Measurements from ENCODE around the gene LTA4H.

The LTA4H gene

DNA sequence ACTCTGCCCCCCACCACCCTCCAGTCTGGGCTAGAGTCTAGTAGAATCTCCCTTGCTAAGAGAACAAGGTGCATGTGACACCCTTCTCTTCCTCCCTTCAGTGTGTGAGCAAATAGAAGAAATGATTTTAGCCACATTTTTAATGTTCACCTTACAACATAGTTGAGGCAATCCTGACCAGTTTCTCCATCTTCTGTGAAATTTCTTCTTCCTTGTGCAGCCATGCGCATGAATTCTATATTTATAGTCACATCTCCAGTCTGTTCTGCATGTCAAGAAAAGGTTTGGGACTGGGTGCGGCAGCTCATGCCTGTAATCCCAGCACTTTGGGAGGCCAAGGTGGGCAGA is 9.5 kb upstream of the LTA4H start:
- ATAC-seq: no peak
- TF ChIP-seq, protein P1, sequence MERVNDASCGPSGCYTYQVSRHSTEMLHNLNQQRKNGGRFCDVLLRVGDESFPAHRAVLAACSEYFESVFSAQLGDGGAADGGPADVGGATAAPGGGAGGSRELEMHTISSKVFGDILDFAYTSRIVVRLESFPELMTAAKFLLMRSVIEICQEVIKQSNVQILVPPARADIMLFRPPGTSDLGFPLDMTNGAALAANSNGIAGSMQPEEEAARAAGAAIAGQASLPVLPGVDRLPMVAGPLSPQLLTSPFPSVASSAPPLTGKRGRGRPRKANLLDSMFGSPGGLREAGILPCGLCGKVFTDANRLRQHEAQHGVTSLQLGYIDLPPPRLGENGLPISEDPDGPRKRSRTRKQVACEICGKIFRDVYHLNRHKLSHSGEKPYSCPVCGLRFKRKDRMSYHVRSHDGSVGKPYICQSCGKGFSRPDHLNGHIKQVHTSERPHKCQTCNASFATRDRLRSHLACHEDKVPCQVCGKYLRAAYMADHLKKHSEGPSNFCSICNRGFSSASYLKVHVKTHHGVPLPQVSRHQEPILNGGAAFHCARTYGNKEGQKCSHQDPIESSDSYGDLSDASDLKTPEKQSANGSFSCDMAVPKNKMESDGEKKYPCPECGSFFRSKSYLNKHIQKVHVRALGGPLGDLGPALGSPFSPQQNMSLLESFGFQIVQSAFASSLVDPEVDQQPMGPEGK (CRISPR knock-in tag; IDR thresholded peaks at IDR 0.05; ENCODE audit: borderline replicate concordance): no peak
- TF ChIP-seq CSDC2 (CRISPR knock-in tag; IDR thresholded peaks at IDR 0.05): no peak
- TF ChIP-seq ISL1 (CRISPR knock-in tag; IDR thresholded peaks at IDR 0.05): no peak

DNA sequence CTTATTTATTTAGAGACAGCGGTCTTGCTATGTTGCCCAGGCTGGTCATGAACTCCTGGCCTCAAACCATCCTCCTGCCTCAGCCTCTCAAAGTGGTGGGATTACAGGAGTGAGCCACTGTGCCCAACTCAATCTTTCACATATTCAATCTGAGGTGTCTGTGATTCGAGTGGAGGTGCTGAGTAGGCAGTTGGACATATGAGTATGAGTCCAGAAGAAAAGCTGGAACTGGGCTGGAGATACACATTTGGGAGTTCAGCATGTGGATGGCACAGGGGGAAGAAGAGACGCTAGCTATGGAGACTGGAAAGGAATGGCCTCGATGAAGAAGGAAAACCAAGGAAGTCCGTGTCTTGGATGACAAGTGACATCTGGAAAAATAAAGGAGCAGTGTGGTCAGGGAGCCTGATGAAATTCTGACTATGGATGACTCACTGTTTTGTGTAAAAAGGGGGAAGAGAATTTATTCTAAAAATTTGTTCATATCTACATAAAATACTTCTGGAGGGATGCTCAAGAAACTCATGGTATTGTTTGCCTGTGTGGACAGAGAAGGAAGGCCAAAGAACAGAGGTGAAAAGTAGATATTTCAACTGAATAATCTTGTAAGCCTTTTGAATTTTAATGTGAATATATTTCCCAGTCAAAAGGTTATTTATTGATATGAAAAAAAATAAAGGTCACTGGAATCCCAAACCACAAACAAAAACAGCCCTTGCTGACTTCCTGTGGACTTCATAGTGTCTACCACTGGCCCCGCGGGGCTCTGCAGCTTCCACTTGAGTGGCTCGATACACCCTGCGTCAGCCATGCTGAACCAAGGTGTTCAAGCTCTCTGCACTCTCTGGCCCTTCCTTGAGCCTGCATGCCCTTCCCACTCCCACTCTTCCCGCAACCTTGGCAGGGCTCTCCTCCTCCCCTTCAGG is 8.9 kb upstream of the LTA4H start:
- TF ChIP-seq ESRRG (CRISPR knock-in tag; IDR thresholded peaks at IDR 0.05): no peak
- peak; percentile 32; the same call in 1 of the 3 replicates for ATAC-seq

DNA sequence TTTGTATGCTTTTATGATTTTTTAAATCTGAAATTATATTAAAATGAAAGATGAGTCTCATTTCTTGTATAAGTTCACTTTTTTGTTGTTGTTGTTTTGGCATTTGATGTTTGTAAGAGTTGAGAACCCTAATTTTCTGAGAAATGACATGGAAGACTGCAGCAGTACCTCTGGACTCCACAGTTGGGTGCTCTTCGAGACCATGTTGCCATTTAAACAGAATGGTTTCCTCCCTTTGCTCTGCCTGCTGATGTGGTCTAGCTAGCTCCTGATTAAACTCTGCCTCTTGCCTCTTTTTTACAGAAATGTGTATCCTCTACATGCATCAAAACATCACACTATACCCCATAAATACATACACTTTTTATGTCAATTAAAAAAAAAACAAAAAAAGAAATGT is 5.8 kb upstream of the LTA4H start:
- ATAC-seq: no peak
- TF ChIP-seq ISL1 (CRISPR knock-in tag; IDR thresholded peaks at IDR 0.05): no peak

DNA sequence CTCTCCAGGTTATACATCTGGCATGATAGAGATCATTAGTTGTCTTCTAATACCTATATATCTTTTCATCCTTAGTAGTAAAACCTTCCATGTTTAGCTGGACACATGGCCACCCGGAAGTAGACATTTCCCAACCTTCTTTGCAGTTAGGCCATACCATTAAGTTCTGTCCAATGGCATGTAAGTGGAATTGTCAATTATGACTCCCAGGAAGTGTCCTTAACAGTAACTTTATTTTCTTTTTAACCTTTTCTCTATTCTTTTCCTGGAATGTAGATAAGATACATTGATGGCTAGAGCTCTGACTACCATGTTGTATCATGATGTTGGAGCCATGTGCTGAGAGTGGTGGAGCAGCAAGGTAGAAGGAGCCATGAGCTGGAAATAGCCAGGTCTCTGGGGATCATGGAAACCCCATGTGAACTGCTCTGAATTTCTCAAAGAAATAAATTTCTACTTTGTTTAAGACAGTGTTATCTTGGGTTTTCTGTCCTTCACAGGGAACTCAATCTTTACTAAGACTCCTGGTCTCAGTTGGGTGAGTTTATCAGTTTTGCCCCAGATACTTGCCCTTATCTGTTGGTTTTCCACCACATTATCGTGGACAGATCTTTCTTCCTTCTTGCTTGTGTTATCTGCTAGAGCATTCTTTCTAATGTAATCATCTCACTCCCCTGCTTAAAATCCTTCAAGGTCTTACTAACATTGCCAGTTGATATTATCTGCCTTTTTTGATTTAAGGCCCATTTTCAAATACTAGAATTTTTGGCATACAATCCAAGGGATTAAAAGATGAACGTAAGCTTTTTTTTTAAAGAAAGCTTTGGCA is 5.1 kb upstream of the LTA4H start:
- TF ChIP-seq ARNTL (CRISPR knock-in tag; IDR thresholded peaks at IDR 0.05; ENCODE audit: borderline replicate concordance, low read depth): no peak
- TF ChIP-seq ISL1 (CRISPR knock-in tag; IDR thresholded peaks at IDR 0.05): peak; percentile 71; the same call in 1 of the 2 replicates
- ATAC-seq: no peak

DNA sequence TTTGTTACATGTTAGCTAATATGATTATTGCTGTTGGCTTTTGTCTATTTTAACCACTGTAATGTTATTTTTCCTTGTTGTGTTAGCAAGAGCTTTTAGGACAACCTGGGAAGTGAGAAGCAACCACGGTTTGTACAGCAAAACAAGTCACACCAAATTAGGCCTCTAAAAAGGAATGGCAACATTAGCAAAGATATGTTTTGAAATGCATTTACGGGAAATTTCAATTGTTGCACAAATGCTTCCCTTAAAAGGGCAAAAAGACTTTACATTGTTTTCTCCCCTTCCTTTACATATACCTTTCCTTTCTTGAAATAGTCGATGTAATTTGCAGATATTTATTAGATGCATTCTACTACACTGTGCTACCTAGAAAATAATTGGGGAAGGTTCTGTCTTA is 4.1 kb upstream of the LTA4H start:
- TF ChIP-seq, protein P2, sequence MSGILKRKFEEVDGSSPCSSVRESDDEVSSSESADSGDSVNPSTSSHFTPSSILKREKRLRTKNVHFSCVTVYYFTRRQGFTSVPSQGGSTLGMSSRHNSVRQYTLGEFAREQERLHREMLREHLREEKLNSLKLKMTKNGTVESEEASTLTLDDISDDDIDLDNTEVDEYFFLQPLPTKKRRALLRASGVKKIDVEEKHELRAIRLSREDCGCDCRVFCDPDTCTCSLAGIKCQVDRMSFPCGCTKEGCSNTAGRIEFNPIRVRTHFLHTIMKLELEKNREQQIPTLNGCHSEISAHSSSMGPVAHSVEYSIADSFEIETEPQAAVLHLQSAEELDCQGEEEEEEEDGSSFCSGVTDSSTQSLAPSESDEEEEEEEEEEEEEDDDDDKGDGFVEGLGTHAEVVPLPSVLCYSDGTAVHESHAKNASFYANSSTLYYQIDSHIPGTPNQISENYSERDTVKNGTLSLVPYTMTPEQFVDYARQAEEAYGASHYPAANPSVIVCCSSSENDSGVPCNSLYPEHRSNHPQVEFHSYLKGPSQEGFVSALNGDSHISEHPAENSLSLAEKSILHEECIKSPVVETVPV (CRISPR knock-in tag; IDR thresholded peaks at IDR 0.05): no peak
- no peak for ATAC-seq

DNA sequence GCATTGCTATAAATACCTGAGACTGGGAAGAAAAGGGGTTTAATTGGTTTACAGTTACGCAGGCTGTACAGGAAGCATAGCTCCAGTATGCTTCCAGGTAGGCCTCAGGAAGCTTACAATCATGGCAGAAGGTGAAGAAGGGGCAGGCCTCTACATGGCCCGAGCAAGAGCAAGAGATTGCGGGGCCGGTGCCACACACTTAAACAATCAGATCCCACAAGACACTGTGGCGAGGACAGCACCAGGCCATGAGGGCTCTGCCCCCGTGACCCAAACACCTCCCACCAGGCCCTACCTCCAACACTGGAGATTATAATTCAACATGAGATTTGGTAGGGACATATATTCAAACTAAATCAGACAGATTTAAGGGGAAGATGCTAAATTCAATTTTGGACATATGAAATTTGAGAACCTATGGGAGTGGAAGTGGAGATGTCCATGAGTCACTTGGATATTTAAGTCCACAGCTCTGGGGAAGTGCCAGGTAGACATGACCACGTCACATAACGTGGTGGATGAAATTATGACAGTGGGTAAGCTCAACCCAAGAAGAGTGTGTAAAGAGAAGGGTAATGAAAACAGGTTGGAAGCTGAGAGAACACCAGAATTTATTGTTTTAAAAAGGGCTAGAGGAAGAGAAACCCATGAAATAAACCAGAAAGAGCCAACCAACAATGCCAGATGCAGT is 1.5 kb upstream of the LTA4H start:
- ATAC-seq: no peak
- TF ChIP-seq ARNTL (CRISPR knock-in tag; IDR thresholded peaks at IDR 0.05; ENCODE audit: borderline replicate concordance, low read depth): no peak
- TF ChIP-seq PPARA (CRISPR knock-in tag; IDR thresholded peaks at IDR 0.05; ENCODE audit: borderline replicate concordance): no peak
- TF ChIP-seq, protein P3, sequence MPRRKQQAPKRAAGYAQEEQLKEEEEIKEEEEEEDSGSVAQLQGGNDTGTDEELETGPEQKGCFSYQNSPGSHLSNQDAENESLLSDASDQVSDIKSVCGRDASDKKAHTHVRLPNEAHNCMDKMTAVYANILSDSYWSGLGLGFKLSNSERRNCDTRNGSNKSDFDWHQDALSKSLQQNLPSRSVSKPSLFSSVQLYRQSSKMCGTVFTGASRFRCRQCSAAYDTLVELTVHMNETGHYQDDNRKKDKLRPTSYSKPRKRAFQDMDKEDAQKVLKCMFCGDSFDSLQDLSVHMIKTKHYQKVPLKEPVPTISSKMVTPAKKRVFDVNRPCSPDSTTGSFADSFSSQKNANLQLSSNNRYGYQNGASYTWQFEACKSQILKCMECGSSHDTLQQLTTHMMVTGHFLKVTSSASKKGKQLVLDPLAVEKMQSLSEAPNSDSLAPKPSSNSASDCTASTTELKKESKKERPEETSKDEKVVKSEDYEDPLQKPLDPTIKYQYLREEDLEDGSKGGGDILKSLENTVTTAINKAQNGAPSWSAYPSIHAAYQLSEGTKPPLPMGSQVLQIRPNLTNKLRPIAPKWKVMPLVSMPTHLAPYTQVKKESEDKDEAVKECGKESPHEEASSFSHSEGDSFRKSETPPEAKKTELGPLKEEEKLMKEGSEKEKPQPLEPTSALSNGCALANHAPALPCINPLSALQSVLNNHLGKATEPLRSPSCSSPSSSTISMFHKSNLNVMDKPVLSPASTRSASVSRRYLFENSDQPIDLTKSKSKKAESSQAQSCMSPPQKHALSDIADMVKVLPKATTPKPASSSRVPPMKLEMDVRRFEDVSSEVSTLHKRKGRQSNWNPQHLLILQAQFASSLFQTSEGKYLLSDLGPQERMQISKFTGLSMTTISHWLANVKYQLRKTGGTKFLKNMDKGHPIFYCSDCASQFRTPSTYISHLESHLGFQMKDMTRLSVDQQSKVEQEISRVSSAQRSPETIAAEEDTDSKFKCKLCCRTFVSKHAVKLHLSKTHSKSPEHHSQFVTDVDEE (CRISPR knock-in tag; IDR thresholded peaks at IDR 0.05): no peak

DNA sequence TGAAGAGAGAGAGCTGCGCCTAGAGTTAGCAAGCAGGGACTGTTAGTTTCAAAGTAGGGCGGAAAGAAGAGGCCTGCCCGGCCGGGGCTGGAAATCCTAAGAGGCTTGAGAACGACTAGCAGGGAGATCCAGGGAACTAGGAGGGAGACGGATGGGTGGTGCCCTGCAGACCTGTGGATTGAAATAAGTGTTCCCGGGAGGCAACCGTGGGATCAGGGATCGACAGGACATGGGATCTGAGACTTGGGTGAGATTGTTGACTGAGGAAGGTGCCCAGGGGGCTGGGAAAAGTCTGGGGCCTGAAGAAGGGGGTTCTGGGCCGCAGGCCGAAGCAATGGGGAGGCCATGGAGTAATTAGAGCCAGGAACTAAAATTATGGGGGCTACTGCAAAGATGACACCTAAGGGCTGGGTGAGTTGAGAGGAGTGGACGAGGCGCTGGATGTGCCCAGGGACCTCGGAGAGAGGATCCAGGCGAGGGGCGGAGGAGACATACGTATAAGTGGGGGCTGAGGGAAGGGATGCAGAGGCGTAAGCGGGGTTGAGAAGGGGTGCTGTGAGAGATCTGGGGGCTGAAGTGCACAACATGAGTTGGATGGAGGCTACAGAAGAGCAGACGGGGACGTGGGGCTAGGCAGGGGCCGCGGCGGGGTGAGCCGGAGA is 635 bp downstream of the LTA4H start:
- no peak for TF ChIP-seq ARNTL (CRISPR knock-in tag; IDR thresholded peaks at IDR 0.05; ENCODE audit: borderline replicate concordance, low read depth)
- TF ChIP-seq ZC3H10 (CRISPR knock-in tag; IDR thresholded peaks at IDR 0.05): no peak
- no peak for TF ChIP-seq ISL1 (CRISPR knock-in tag; IDR thresholded peaks at IDR 0.05)
- no peak for TF ChIP-seq ESRRG (CRISPR knock-in tag; IDR thresholded peaks at IDR 0.05)
- peak; percentile 60 for ATAC-seq
